ENCODE data around the gene PCLO. TPM values are rescaled to one million over a fixed set of nuclear protein-coding genes. Genes with fewer than 3 reads are reported as not detected.

Gene PCLO
- total RNA-seq, 2 donors from 2014 or later = 3.2 to 4.2 TPM

DNA sequence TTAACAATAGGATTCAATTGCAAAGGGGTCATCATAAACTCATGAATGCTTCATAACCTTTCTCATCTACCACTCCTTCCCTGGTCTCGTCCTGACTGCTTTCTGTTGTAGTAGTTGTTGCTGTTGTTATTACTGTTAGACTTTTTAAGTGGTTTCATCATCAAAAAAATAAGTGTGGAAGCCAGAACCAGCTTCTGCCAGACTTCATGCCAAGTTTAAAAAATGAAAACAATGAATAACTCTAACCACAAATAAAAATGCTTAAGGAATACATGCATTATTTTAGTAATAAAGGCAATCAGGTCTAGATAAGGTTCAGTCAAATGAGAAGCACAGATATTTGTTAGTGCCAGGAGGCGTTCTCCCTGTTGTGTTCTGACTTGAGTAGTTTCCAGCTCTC, 85.4 kb downstream of the PCLO start:
- no peaks in the 10 kb centered on the region for H3K9me3 ChIP-seq (ENCODE audit: control insufficient read depth, low read length)
- 100% methylated on average over 1 of the region's 2 CpGs; no CpG with 5 or more reads in 1 of the 2 experiments for WGBS, 2 experiments (ENCODE audit: insufficient coverage in 1 of 2, insufficient read length in 1 of 2)
- Mint-ChIP-seq H3K27me3 (ENCODE audit: insufficient read depth) (no peaks in the 10 kb centered on the region), H3K27ac (no peak overlapping the region), H3K4me1 (no peaks in the 10 kb centered on the region), H3K9me3 (no peaks in the 10 kb centered on the region), H3K36me3 (ENCODE audit: low read depth) (no peaks in the 10 kb centered on the region), H3K4me3 (no peak overlapping the region)
- H3K27ac ChIP-seq (ENCODE audit: low read depth, low read length) = no peak overlapping the region
- H3K4me3 ChIP-seq (ENCODE audit: low read length) = no peak overlapping the region
- no peak overlapping the region for H3K9ac ChIP-seq (ENCODE audit: extremely low read depth, low read length, poor library complexity, severe bottlenecking)
- no peaks in the 10 kb centered on the region for H3K4me1 ChIP-seq (ENCODE audit: control insufficient read depth, insufficient read depth, low read length)
- no peaks in the 10 kb centered on the region for H3K27me3 ChIP-seq (ENCODE audit: control insufficient read depth, insufficient read depth, low read length, poor library complexity, severe bottlenecking)
- TF ChIP-seq, protein P1, sequence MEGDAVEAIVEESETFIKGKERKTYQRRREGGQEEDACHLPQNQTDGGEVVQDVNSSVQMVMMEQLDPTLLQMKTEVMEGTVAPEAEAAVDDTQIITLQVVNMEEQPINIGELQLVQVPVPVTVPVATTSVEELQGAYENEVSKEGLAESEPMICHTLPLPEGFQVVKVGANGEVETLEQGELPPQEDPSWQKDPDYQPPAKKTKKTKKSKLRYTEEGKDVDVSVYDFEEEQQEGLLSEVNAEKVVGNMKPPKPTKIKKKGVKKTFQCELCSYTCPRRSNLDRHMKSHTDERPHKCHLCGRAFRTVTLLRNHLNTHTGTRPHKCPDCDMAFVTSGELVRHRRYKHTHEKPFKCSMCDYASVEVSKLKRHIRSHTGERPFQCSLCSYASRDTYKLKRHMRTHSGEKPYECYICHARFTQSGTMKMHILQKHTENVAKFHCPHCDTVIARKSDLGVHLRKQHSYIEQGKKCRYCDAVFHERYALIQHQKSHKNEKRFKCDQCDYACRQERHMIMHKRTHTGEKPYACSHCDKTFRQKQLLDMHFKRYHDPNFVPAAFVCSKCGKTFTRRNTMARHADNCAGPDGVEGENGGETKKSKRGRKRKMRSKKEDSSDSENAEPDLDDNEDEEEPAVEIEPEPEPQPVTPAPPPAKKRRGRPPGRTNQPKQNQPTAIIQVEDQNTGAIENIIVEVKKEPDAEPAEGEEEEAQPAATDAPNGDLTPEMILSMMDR (conservative IDR thresholded peaks at IDR 0.05) = no peak
- H3K36me3 ChIP-seq (ENCODE audit: control insufficient read depth, insufficient read depth, low read length) = no peaks in the 10 kb centered on the region
- no peak for DNase-seq

DNA sequence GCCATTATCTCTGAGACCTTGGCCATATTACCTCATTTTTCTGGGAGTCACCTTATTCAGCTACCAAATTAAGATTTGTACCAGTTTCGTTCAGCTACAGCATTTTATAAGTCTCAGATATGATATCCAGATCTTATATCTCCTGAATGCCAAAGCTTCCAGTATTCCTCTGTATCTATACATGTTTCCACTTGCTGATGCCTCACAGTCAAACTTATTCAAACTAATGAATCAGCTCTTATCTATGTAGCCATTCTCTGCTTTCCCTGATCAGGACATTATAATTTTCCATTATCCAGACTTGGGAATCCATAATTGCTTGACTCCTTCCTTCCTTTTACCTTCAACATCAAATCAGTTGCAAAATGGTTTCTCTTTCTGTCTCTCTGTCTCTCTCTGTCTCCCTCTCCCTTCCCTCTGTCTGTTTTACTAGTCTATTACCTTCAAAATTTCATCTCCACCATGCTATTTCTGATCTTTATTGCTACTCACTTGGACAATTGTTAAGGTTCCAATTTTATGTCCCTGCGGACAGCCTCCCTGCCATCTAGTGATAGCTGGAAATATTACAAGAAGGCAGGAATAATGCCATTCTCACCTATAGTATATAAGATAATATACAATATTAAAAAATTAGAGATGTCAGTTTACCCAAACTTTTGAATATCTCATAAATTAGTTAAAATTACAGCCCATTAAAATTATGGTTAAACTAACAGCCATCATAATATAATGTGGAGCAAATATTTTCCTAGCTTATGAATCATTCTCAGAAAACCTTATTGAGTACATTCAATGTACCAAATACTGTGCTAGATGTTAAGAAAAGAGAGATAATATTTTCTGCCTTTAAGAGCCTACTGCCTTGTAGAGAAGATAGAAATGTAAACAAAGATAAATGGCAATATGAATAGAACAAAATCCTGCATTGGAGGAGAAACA, 89.8 kb downstream of the PCLO start:
- Histone ChIP-seq H3K9ac (ENCODE audit: extremely low read depth, low read length, poor library complexity, severe bottlenecking) (no peak overlapping the region), H3K9me3 (ENCODE audit: control insufficient read depth, low read length) (no peaks in the 10 kb centered on the region), H3K4me3 (ENCODE audit: low read length) (no peak overlapping the region), H3K4me1 (ENCODE audit: control insufficient read depth, insufficient read depth, low read length) (no peaks in the 10 kb centered on the region), H3K27ac (ENCODE audit: low read depth, low read length) (no peak overlapping the region), H3K27me3 (ENCODE audit: control insufficient read depth, insufficient read depth, low read length, poor library complexity, severe bottlenecking) (no peaks in the 10 kb centered on the region), H3K36me3 (ENCODE audit: control insufficient read depth, insufficient read depth, low read length) (no peaks in the 10 kb centered on the region)
- Mint-ChIP-seq H3K9me3 (no peaks in the 10 kb centered on the region), H3K4me1 (no peaks in the 10 kb centered on the region), H3K27me3 (ENCODE audit: insufficient read depth) (no peaks in the 10 kb centered on the region), H3K27ac (no peak overlapping the region), H3K4me3 (no peak overlapping the region), H3K36me3 (ENCODE audit: low read depth) (no peaks in the 10 kb centered on the region)
- TF ChIP-seq, protein P1 (conservative IDR thresholded peaks at IDR 0.05) = peak; percentile 55
- no peak for DNase-seq
- WGBS, 2 experiments (ENCODE audit: insufficient coverage in 1 of 2, insufficient read length in 1 of 2) = 78 to 92% methylated on average over 1 to 2 of the region's 2 CpGs

- H3K27me3 ChIP-seq (ENCODE audit: control insufficient read depth, insufficient read depth, low read length, poor library complexity, severe bottlenecking) = no peaks in the 10 kb centered on the region
- H3K9ac ChIP-seq (ENCODE audit: extremely low read depth, low read length, poor library complexity, severe bottlenecking) = no peak overlapping the region
- Mint-ChIP-seq H3K4me3 (no peak overlapping the region), H3K9me3 (no peaks in the 10 kb centered on the region), H3K4me1 (no peaks in the 10 kb centered on the region), H3K27ac (no peak overlapping the region), H3K27me3 (ENCODE audit: insufficient read depth) (no peaks in the 10 kb centered on the region), H3K36me3 (ENCODE audit: low read depth) (no peaks in the 10 kb centered on the region)
- no peaks in the 10 kb centered on the region for H3K36me3 ChIP-seq (ENCODE audit: control insufficient read depth, insufficient read depth, low read length)
- DNase-seq = no peak
- no peaks in the 10 kb centered on the region for H3K9me3 ChIP-seq (ENCODE audit: control insufficient read depth, low read length)
- no peak overlapping the region for H3K4me3 ChIP-seq (ENCODE audit: low read length)
- H3K27ac ChIP-seq (ENCODE audit: low read depth, low read length) = no peak overlapping the region
- TF ChIP-seq, protein P1 (conservative IDR thresholded peaks at IDR 0.05) = no peak
- no peaks in the 10 kb centered on the region for H3K4me1 ChIP-seq (ENCODE audit: control insufficient read depth, insufficient read depth, low read length)
- WGBS, 2 experiments (ENCODE audit: insufficient coverage in 1 of 2, insufficient read length in 1 of 2) = 80 to 100% methylated on average over 3 of the region's 3 CpGs
Observed at GRCh38 chr7:83065714-83066113, 97.0 kb downstream of the PCLO start.
